Measurements from ENCODE around the gene SMG5. TPM values are rescaled to one million over a fixed set of nuclear protein-coding genes. Genes with fewer than 3 reads are reported as not detected.

SMG5 gene
- total RNA-seq, 4 donors from 2014 or later, result 33.6 to 60.9 (median 48.3) TPM

GRCh38 chr1:156214024-156214748 is 68.4 kb downstream of the SMG5 start:
- Histone ChIP-seq H3K9me3 (no peaks in the 10 kb centered on the region), H3K27ac (peak overlapping the region; percentile 95 to 98 (median 96)), H3K36me3 (peaks cover 0 to 49% (median 4%) of the 10 kb centered on the region in 3 donors), H3K4me1 (peaks cover 19 to 59% (median 29%) of the 10 kb centered on the region in 3 donors), H3K4me3 (peak overlapping the region; percentile 63 to 76 (median 70)), H3K27me3 (no peaks in the 10 kb centered on the region)
- intact Hi-C loops (cut with DNase I), result no loop called here
- TF ChIP-seq POLR2A (IDR thresholded peaks at IDR 0.05), result no peak
- TF ChIP-seq CTCF (IDR thresholded peaks at IDR 0.05), result no peak
- WGBS, 2 donors, result 55 to 71% methylated on average over 15 to 16 of the region's 16 CpGs
- DNase-seq, result no peak

GRCh38 chr1:156213644-156213966 is 69.0 kb downstream of the SMG5 start:
- H3K4me3 ChIP-seq, result peak overlapping the region; percentile 63 to 76 (median 70)
- no peaks in the 10 kb centered on the region for H3K27me3 ChIP-seq
- peaks cover 19 to 53% (median 29%) of the 10 kb centered on the region in 3 donors for H3K4me1 ChIP-seq
- 8 to 14% methylated on average over 9 of the region's 11 CpGs for WGBS, 2 donors
- peak overlapping the region; percentile 95 to 98 (median 96) for H3K27ac ChIP-seq
- peaks cover 0 to 52% (median 4%) of the 10 kb centered on the region in 3 donors for H3K36me3 ChIP-seq
- H3K9me3 ChIP-seq, result no peaks in the 10 kb centered on the region
- no peak for DNase-seq
- intact Hi-C loops (cut with DNase I), result no loop called here
- no peak for TF ChIP-seq POLR2A (IDR thresholded peaks at IDR 0.05)
- no peak for TF ChIP-seq CTCF (IDR thresholded peaks at IDR 0.05)

- TF ChIP-seq CTCF (IDR thresholded peaks at IDR 0.05) (peak in 2 of 6 experiments; percentile 8 to 19), POLR2A (IDR thresholded peaks at IDR 0.05) (peak in 2 of 4 donors; percentile 39 to 67)
- Histone ChIP-seq H3K4me3 (peak within 1 kb of the TSS; percentile 63 to 76 (median 70)), H3K27ac (peak within 1 kb of the TSS; percentile 95 to 98 (median 96)), H3K9me3 (no peaks in the 10 kb centered on the region), H3K27me3 (no peaks in the 10 kb centered on the region), H3K36me3 (peaks cover under 1 to 55% (median 8%) of the 10 kb centered on the region in 3 donors), H3K4me1 (peaks cover 14 to 47% (median 24%) of the 10 kb centered on the region in 3 donors)
- intact Hi-C loops (cut with DNase I), result no loop called here
- DNase-seq, result peak; percentile 79
- WGBS, 2 donors, result 0% methylated on average over 31 of the region's 61 CpGs
Measured at GRCh38 chr1:156212833-156213643, 69.6 kb downstream of the SMG5 start, which contains the start of gene PMF1. TSS of gene PMF1 (plus strand) at chr1:156213007. CDS start at chr1:156213016, 9 bp downstream.

DNA sequence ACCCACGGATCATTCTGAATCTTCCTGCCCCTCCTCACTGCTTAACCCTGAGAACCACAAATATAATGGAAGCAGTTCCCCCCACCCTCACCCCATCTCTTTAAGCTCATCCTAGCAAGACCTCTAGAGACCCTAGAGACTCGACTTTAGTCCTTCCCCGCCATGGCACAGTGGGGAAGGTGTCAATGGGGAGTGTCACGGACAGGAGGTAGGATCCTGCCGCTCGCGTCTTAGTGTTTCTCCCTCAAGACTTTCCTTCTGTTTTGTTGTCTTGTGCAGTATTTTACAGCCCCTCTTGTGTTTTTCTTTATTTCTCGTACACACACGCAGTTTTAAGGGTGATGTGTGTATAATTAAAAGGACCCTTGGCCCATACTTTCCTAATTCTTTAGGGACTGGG is 70.5 kb downstream of the SMG5 start:
- intact Hi-C loops (cut with DNase I), result no loop called here
- Histone ChIP-seq H3K9me3 (no peaks in the 10 kb centered on the region), H3K36me3 (peaks cover 4 to 64% (median 15%) of the 10 kb centered on the region in 3 donors), H3K27ac (peak overlapping the region; percentile 95 to 98 (median 96)), H3K4me3 (peak overlapping the region; percentile 63 to 76 (median 70)), H3K27me3 (no peaks in the 10 kb centered on the region), H3K4me1 (peaks cover 10 to 38% (median 16%) of the 10 kb centered on the region in 3 donors)
- TF ChIP-seq POLR2A (IDR thresholded peaks at IDR 0.05), result no peak
- no peak for TF ChIP-seq CTCF (IDR thresholded peaks at IDR 0.05)
- DNase-seq, result no peak
- 72 to 74% methylated on average over 9 of the region's 9 CpGs for WGBS, 2 donors

DNA sequence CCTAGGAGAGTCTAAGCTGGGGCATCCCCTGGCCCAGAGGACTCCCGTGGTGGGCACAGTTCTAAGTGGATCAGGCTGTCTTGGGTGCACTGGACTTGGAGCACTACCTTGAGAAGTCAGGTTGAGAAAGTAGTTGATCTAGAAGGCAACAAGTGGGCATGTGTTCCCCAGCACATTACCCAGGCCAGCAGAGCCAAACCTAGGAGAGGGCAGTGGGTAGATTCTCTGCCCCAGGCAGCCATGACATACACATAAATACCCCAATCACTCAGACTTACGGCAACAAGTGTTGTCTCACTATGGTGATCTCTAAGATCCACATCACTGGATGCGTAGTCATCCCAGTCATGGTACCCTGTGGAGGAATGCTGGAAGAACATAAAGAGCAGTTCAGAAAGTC is 71.4 kb downstream of the SMG5 start:
- no peak for DNase-seq
- peaks cover 10 to 36% (median 16%) of the 10 kb centered on the region in 3 donors for H3K4me1 ChIP-seq
- H3K27me3 ChIP-seq, result no peaks in the 10 kb centered on the region
- intact Hi-C loops (cut with DNase I), result no loop called here
- H3K36me3 ChIP-seq, result peaks cover 4 to 69% (median 16%) of the 10 kb centered on the region in 3 donors
- H3K4me3 ChIP-seq, result no peak overlapping the region
- no peak overlapping the region for H3K27ac ChIP-seq
- no peaks in the 10 kb centered on the region for H3K9me3 ChIP-seq
- WGBS, 2 donors, result 100% methylated on average over 2 of the region's 3 CpGs
- TF ChIP-seq POLR2A (IDR thresholded peaks at IDR 0.05), result no peak
- TF ChIP-seq CTCF (IDR thresholded peaks at IDR 0.05), result no peak
